T-cell (primary cell): ENCODE data around the gene BRD7. TPM values are rescaled to one million over a fixed set of nuclear protein-coding genes. Genes with fewer than 3 reads are reported as not detected.

Experiments used
- ATAC-seq, 4 experiments: fragments of 200-7000 bp in 3 of 4; fragments of 150-1000 bp in 1 of 4; cut with Tn5 transposase; replicated peaks in 1 of 4; 1 replicate in 3 of 4; 2 replicates in 1 of 4; pipeline ENCODE4 v1.10.0; 2021; ENCODE audit warnings: moderate library complexity in 3 of 4, mild to moderate bottlenecking in 2 of 4, moderate number of reproducible peaks in 1 of 4
- CTCF ChIA-PET, 2 donors: fragments of 300-600 bp; sonication (Branson Sonifier 250); formaldehyde crosslinking; loops; one replicate each; lab custom pipeline; 2022; ENCODE audit warnings: antibody characterized with exemption in 2 of 2; lab: Charles Lee
- POLR2A ChIA-PET, 2 donors: fragments of 300-600 bp; sonication (Branson Sonifier 250); formaldehyde crosslinking; loops; one replicate each; lab custom pipeline; 2022; ENCODE audit warnings: antibody characterized with exemption in 2 of 2; lab: Charles Lee
- DNase-seq, 35 experiments: peaks; one replicate each; pipeline versions ENCODE4 v3.0.0 to v3.0.0-alpha.2; 2013 to 2023
- H3K27ac ChIP-seq: one replicate; pipeline ENCODE4 v1.5.1; 2013; ENCODE audit warnings: low read length
- H3K27me3 ChIP-seq, 2 experiments: replicated peaks in 1 of 2; 1 replicate in 1 of 2; 2 replicates in 1 of 2; pipeline versions ENCODE4 v1.6.1 to v1.7.0; 2013; ENCODE audit warnings: low read length in 1 of 2, mixed read lengths in 1 of 2; ENCODE audit not compliant: control insufficient read depth in 2 of 2, insufficient read depth in 2 of 2; ENCODE audit errors: extremely low read depth in 1 of 2
- H3K36me3 ChIP-seq, 2 donors: 1 replicate in 1 of 2; 2 replicates in 1 of 2; pipeline versions ENCODE4 v1.6.1 to v1.7.0; 2013; ENCODE audit warnings: low read length in 1 of 2; ENCODE audit not compliant: control insufficient read depth in 2 of 2, insufficient read depth in 1 of 2; ENCODE audit errors: extremely low read depth in 1 of 2
- H3K4me1 ChIP-seq, 2 experiments: 1 replicate in 1 of 2; 2 replicates in 1 of 2; pipeline versions ENCODE4 v1.6.1 to v1.7.0; 2013; ENCODE audit warnings: low read length in 2 of 2, mixed read lengths in 1 of 2; ENCODE audit not compliant: insufficient read depth in 2 of 2, control insufficient read depth in 1 of 2; ENCODE audit errors: extremely low read depth in 1 of 2
- H3K4me3 ChIP-seq, 2 donors: 1 replicate in 1 of 2; 2 replicates in 1 of 2; pipeline versions ENCODE4 v1.5.1 to v1.7.0; 2013; ENCODE audit warnings: mild to moderate bottlenecking in 2 of 2, low read length in 1 of 2, moderate library complexity in 1 of 2; ENCODE audit not compliant: control insufficient read depth in 1 of 2; ENCODE audit errors: extremely low read depth in 1 of 2
- H3K9me3 ChIP-seq: 2 replicates; pipeline ENCODE4 v1.7.0; 2013
- H3K27ac Mint-ChIP-seq, 2 donors: one replicate each; pipeline ENCODE4 v1.8.0; 2020 to 2021; ENCODE audit warnings: mild to moderate bottlenecking in 2 of 2, mixed read lengths in 2 of 2
- H3K27me3 Mint-ChIP-seq, 2 donors: one replicate each; pipeline ENCODE4 v1.8.0; 2021 to 2022; ENCODE audit warnings: mixed read lengths in 2 of 2
- H3K36me3 Mint-ChIP-seq: one replicate; pipeline ENCODE4 v1.8.0; 2021; ENCODE audit warnings: mixed read lengths
- H3K4me1 Mint-ChIP-seq, 3 donors: one replicate each; pipeline ENCODE4 v1.8.0; 2020 to 2022; ENCODE audit warnings: mixed read lengths in 3 of 3, mild to moderate bottlenecking in 1 of 3
- H3K4me3 Mint-ChIP-seq, 3 donors: one replicate each; pipeline ENCODE4 v1.8.0; 2020 to 2022; ENCODE audit warnings: mild to moderate bottlenecking in 3 of 3, mixed read lengths in 3 of 3, moderate library complexity in 3 of 3
- H3K9me3 Mint-ChIP-seq, 3 donors: one replicate each; pipeline ENCODE4 v1.8.0; 2020 to 2022; ENCODE audit warnings: mixed read lengths in 3 of 3
- WGBS: methylation state at CpG from one replicate; pipeline ENCODE4 v1.1.5; 2013; ENCODE audit warnings: missing lambda C conversion rate; ENCODE audit not compliant: insufficient coverage; 5-methylcytosine and 5-hydroxymethylcytosine counted together
- total RNA-seq, 35 experiments: library from RNA in 6 of 35; stranded (reverse) in 6 of 35; fragments of 120-200 nt in 1 of 35; gene quantifications; one replicate each; pipeline versions ENCODE4 v1.2.1 to v1.2.4 and lab custom pipeline; 2013 to 2026

BRD7 gene
- total RNA-seq, 5 donors from 2014 or later (not counting 1 experiment from before 2014, with no cell fraction given) = 62.9 to 115 (median 75.4) TPM

DNA sequence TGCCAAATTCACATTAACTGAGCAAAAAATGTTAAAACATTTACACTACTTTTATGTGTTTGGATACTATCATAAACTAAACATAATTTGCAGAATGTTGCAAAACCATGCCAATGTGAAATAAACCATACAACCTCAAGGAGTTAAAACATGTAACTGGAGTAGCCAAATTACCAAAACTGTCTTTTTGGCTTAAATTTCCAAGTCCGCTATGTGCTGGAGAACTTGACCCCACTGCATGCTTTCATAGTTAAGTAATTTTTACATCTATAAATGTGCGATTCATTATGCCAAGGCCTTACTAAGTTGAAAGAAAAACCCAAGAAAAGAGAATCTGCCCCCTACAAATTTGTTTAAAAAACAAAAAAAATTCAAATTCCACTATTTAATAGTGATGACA lies 28.2 kb downstream of the BRD7 start:
- no peak overlapping the region for H3K4me3 Mint-ChIP-seq
- H3K36me3 Mint-ChIP-seq = peaks cover 36% of the 10 kb centered on the region
- DNase-seq = no peak
- peaks cover 25 to 59% (median 35%) of the 10 kb centered on the region in 3 donors for H3K4me1 Mint-ChIP-seq
- no peaks in the 10 kb centered on the region for H3K27me3 ChIP-seq
- no peak overlapping the region for H3K4me3 ChIP-seq
- peaks cover 0 to 38% of the 10 kb centered on the region in 2 donors for H3K36me3 ChIP-seq
- CTCF ChIA-PET = interaction anchor here (0.7 to 3.6 kb wide), 5 partner anchors 11 to 27 kb away, joined by 3 to 37 read pairs (median 6); no protein-coding TSS in a partner anchor
- POLR2A ChIA-PET = interaction anchor here in 1 of 2 donors (0.6 kb wide), 1 partner anchor 12 kb away, joined by 5 read pairs; no protein-coding TSS in a partner anchor
- peaks cover 0 to 20% of the 10 kb centered on the region in 2 experiments for H3K4me1 ChIP-seq
- no peaks in the 10 kb centered on the region for H3K27me3 Mint-ChIP-seq
- peak overlapping the region in 1 of 2 donors; percentile 85 for H3K27ac Mint-ChIP-seq
- no peaks in the 10 kb centered on the region for H3K9me3 ChIP-seq
- H3K9me3 Mint-ChIP-seq = no peaks in the 10 kb centered on the region
- WGBS = no CpG with 5 or more reads among the region's 2 CpGs
- no peak for ATAC-seq
- H3K27ac ChIP-seq = peak overlapping the region; percentile 19

DNA sequence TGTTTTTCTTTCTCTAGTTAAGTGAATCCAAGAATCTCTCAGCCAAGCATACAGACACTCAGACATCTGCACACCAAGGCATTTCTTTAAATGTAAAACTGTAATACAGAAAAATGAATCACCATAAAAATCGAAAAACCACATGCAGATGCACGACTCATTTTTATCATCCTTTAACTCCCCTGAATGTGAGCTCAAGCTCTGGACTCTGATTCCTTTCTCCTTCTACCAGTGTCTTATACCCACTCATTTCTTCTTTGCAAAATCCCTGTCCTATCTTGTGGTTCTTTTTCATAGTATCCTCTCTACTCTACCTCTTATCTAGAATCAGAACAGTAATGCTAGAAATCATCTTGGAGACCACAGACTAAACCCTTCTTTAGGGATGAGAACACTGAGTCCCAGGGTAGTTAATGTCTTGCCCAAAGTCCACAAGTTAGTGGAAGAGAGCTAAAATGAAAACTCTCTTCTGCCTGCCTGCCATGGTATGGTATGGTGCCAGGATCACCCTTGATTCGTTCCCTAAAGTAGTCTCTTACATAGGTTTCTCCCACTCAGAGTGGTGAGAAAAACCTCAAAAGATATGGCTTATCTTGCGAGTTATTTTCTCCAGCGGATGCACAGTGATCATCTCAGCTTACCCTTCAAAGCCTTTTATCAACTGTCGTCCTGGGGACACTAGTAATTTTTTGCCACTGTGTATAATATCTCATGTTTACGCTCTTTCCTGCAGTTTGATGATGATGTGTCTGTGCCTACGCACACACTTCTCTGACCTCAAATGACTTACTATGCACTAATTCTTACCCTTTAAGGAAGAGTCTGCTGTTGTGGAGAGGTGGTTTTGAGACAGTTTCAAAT lies 30.2 kb downstream of the BRD7 start:
- peak in 16 of 35 experiments; percentile 12 to 77 (median 47) for DNase-seq
- peak; percentile 29 to 78 (median 68) for ATAC-seq
- Mint-ChIP-seq H3K4me3 (peak overlapping the region; percentile 14 to 63 (median 21)), H3K9me3 (no peaks in the 10 kb centered on the region), H3K4me1 (peaks cover 26 to 70% (median 47%) of the 10 kb centered on the region in 3 donors), H3K27me3 (no peaks in the 10 kb centered on the region), H3K27ac (peak overlapping the region; percentile 71 to 90), H3K36me3 (peaks cover 37% of the 10 kb centered on the region)
- Histone ChIP-seq H3K4me3 (no peak overlapping the region), H3K27me3 (no peaks in the 10 kb centered on the region), H3K36me3 (peaks cover 4 to 45% of the 10 kb centered on the region in 2 donors), H3K27ac (peak overlapping the region; percentile 94), H3K9me3 (no peaks in the 10 kb centered on the region), H3K4me1 (peaks cover 0 to 22% of the 10 kb centered on the region in 2 experiments)
- CTCF ChIA-PET = interaction anchor here in 1 of 2 donors (0.7 to 3.6 kb wide), 8 partner anchors 9 to 314 kb away, joined by 3 to 40 read pairs (median 4); partner anchors contain the start of gene CNEP1R1
- POLR2A ChIA-PET = interaction anchor here in 1 of 2 donors (0.6 to 1.9 kb wide), 7 partner anchors 8 to 31 kb away, joined by 3 to 16 read pairs (median 4); no protein-coding TSS in a partner anchor
- WGBS = 20% methylated on average over 1 of the region's 8 CpGs

DNA sequence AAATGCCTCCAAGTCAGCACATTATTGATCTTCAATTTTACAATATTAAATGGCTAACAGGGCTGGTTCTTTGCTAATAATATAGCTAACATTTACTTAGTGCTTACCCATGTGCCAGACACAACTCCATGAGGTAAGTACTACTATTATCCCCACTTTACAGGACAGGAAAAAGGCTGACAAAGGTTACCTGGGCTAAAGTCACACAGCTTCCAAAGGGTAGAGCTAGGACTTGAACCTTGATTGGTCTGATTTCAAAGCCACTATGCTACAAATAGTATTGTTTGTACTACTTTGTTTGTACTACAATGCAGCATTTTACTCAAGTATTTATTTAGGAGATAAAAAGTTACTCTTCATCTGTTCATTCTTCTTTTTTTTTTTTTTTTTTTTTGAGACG lies 31.9 kb downstream of the BRD7 start:
- H3K36me3 ChIP-seq = peaks cover 4 to 39% of the 10 kb centered on the region in 2 donors

DNA sequence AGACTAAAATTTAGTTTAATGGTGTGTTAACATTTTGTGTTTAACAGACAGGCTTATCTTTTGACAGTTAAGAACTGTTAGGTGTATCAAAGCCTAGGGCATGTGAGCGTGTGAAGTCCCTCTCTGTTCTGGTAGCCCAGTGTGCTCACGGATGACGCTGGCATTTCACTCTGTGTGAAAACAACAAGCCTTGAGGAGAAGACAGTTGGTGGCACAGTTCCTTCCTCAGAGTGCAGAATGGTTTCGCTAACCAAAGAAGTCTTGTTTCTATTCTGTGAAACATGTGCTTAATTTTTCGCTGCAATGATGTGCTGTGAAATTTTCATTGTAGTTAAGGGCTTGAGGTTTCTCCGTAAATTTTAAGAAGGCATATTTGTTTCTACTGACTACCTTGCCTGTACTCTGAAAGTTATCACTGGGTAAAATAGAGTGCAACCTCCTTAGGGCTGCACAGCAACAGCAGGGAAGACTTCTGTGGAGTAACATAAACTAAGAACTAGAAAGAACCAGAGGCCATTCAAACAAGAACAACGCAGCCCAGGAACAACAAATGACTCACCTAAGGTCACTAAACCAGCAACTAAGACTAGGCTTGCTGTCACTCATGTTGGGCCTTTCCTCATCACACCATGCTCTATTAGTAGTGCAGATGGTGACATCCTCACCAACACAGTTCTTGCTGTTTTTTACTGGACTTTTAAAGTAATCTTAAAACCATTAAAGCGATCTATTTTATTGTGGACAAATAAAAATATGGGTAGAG lies 33.4 kb downstream of the BRD7 start:
- Mint-ChIP-seq H3K9me3 (peaks cover 0 to 2% (median 0%) of the 10 kb centered on the region in 3 donors), H3K36me3 (peaks cover 47% of the 10 kb centered on the region), H3K4me1 (peaks cover 28 to 71% (median 54%) of the 10 kb centered on the region in 3 donors), H3K4me3 (peak overlapping the region; percentile 2 to 52 (median 24)), H3K27me3 (no peaks in the 10 kb centered on the region), H3K27ac (peak overlapping the region; percentile 91 to 97)
- Histone ChIP-seq H3K27ac (peak overlapping the region; percentile 94), H3K27me3 (no peaks in the 10 kb centered on the region), H3K4me1 (peaks cover 0 to 22% of the 10 kb centered on the region in 2 experiments), H3K9me3 (no peaks in the 10 kb centered on the region), H3K4me3 (no peak overlapping the region), H3K36me3 (peaks cover 4 to 39% of the 10 kb centered on the region in 2 donors)
- CTCF ChIA-PET = interaction anchor here in 1 of 2 donors (0.7 kb wide), 1 partner anchor 408 kb away, joined by 3 read pairs; no protein-coding TSS in a partner anchor
- WGBS = 32% methylated on average over 6 of the region's 8 CpGs
- peak; percentile 75 to 83 (median 80) for ATAC-seq
- POLR2A ChIA-PET = no interaction called here
- peak in 33 of 35 experiments; percentile 16 to 90 (median 54) for DNase-seq

More for the DNA sequence above, 31.9 kb downstream of the BRD7 start:
- peak overlapping the region; percentile 94 for H3K27ac ChIP-seq
- Mint-ChIP-seq H3K27me3 (no peaks in the 10 kb centered on the region), H3K4me3 (peak overlapping the region in 1 of 3 donors; percentile 63), H3K27ac (peak overlapping the region; percentile 81 to 90), H3K36me3 (peaks cover 43% of the 10 kb centered on the region), H3K9me3 (peaks cover 0 to 2% (median 0%) of the 10 kb centered on the region in 3 donors), H3K4me1 (peaks cover 26 to 68% (median 53%) of the 10 kb centered on the region in 3 donors)
- ATAC-seq (no peak), DNase-seq (no peak)
- ChIA-PET POLR2A (interaction anchor here in 1 of 2 donors (0.7 to 1.5 kb wide), 2 partner anchors 10 to 18 kb away, joined by 7 to 8 read pairs; no protein-coding TSS in a partner anchor), CTCF (interaction anchor here in 1 of 2 donors (0.7 to 0.9 kb wide), 4 partner anchors 15 to 64 kb away, joined by 3 to 8 read pairs (median 4); no protein-coding TSS in a partner anchor)
- peaks cover 0 to 22% of the 10 kb centered on the region in 2 experiments for H3K4me1 ChIP-seq
- H3K27me3 ChIP-seq = no peaks in the 10 kb centered on the region
- no peak overlapping the region for H3K4me3 ChIP-seq
- H3K9me3 ChIP-seq = no peaks in the 10 kb centered on the region
- no CpG with 5 or more reads among the region's 1 CpG for WGBS

DNA sequence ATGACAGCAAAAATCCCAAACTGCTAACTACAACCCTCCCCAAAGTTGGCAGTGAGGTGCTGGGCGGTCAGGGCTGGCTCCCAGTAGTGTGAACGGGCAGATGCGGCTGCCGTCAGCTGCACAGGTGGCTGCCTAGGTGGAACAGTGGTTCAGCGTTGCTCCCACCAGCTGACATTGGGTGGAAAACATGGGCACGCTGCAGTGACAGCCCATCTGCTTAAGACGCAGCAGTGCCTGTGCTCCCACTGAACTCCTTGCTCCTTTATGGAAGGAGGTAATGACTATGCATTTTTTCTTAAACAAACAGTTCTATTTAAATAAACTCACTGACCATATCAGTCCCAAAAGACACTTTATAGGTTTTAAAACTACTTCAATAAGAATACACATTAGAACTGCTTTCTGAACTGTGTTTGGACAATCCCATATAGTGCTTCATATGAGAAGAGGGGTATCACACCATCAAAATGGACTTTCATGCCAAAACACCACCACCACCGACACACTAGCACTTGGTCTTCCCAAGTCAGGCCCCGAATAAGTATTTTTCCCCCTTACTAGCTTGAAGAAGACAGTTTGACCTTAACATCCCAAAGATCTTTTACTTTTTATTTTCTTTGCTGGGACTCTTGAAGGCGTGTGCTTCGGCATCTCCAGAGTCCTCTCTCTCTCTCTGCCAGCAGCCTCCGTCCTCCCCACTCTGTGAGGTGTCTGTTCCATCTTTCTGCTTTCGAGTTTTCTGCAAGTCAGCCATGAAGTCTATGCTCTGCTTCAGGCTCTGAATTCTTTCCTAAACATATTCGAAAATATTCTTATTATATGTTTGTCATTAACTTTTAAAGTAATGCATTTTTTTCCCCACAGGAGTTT lies 34.4 kb downstream of the BRD7 start:
- peaks cover 0 to 22% of the 10 kb centered on the region in 2 experiments for H3K4me1 ChIP-seq
- H3K4me3 ChIP-seq = no peak overlapping the region
- ChIA-PET POLR2A (no interaction called here), CTCF (interaction anchor here in 1 of 2 donors (0.7 kb wide), 1 partner anchor 409 kb away, joined by 3 read pairs; no protein-coding TSS in a partner anchor)
- H3K4me3 Mint-ChIP-seq = no peak overlapping the region
- H3K36me3 ChIP-seq = peaks cover 6 to 42% of the 10 kb centered on the region in 2 donors
- H3K36me3 Mint-ChIP-seq = peaks cover 53% of the 10 kb centered on the region
- no peaks in the 10 kb centered on the region for H3K27me3 ChIP-seq
- peak overlapping the region; percentile 94 for H3K27ac ChIP-seq
- DNase-seq (no peak), ATAC-seq (no peak)
- no peaks in the 10 kb centered on the region for H3K9me3 ChIP-seq
- H3K4me1 Mint-ChIP-seq = peaks cover 32 to 76% (median 61%) of the 10 kb centered on the region in 3 donors
- H3K9me3 Mint-ChIP-seq = peaks cover 0 to 2% (median 0%) of the 10 kb centered on the region in 3 donors
- no peaks in the 10 kb centered on the region for H3K27me3 Mint-ChIP-seq
- peak overlapping the region; percentile 91 to 97 for H3K27ac Mint-ChIP-seq
- WGBS = 91% methylated on average over 10 of the region's 14 CpGs
